Activated CD4-positive, alpha-beta T cell treated with anti-CD3 and anti-CD28 coated beads for 36 hours (primary cell): Measurements from ENCODE around the gene SPINK1. TPM values are rescaled to one million over a fixed set of nuclear protein-coding genes. Genes with fewer than 3 reads are reported as not detected.
"Not testable (repeated sequence)": the region's sequence is repeated elsewhere in the genome, so short reads cannot be mapped to it uniquely, and the experiment has no call there.

Experiments
- ATAC-seq: fragments of 200-7000 bp; cut with Tn5 transposase; one replicate; pipeline ENCODE4 v1.10.0; 2021; ENCODE audit warnings: mild to moderate bottlenecking, moderate library complexity
- CTCF ChIA-PET: fragments of 350-600 bp; sonication (Branson Sonifier 250); formaldehyde crosslinking; loops from one replicate; lab custom pipeline; 2021; ENCODE audit warnings: antibody characterized with exemption; lab: Charles Lee
- POLR2A ChIA-PET: fragments of 350-600 bp; sonication (Branson Sonifier 250); formaldehyde crosslinking; loops from one replicate; lab custom pipeline; 2021; ENCODE audit warnings: antibody characterized with exemption, inconsistent platforms; lab: Charles Lee
- DNase-seq: peaks from one replicate; pipeline ENCODE4 v3.0.0-alpha.2; 2020
- H3K27ac Mint-ChIP-seq: one replicate; pipeline ENCODE4 v1.8.0; 2021; ENCODE audit warnings: mixed read lengths
- H3K27me3 Mint-ChIP-seq: one replicate; pipeline ENCODE4 v1.8.0; 2021; ENCODE audit warnings: mixed read lengths
- H3K36me3 Mint-ChIP-seq: one replicate; pipeline ENCODE4 v1.8.0; 2021; ENCODE audit warnings: low read depth, mixed read lengths
- H3K4me1 Mint-ChIP-seq: one replicate; pipeline ENCODE4 v1.8.0; 2021; ENCODE audit warnings: mixed read lengths
- H3K4me3 Mint-ChIP-seq: one replicate; pipeline ENCODE4 v1.8.0; 2021; ENCODE audit warnings: mild to moderate bottlenecking, moderate library complexity, mixed read lengths
- H3K9me3 Mint-ChIP-seq: one replicate; pipeline ENCODE4 v1.8.0; 2021; ENCODE audit warnings: low read depth, mixed read lengths
- intact Hi-C, 2 experiments: fragments of 100-400 bp; cut with DNase I in 1 of 2; cut with micrococcal nuclease in 1 of 2; formaldehyde crosslinking; loops; one replicate each; pipeline versions ENCODE4 v1.14.2 to v1.15.1; 2022 to 2024; cut with DNase I, micrococcal nuclease
- total RNA-seq, 2 experiments: library from RNA; stranded (reverse); gene quantifications; one replicate each; pipeline ENCODE4 v1.2.3, GENCODE V29; 2021

The SPINK1 gene
- total RNA-seq, 2 experiments from 2014 or later: not detected

- DNase-seq (no peak), ATAC-seq (no peak)
- Mint-ChIP-seq H3K9me3 (no peaks in the 10 kb centered on the region), H3K4me3 (no peak overlapping the region), H3K4me1 (no peaks in the 10 kb centered on the region), H3K27ac (no peak overlapping the region), H3K36me3 (no peaks in the 10 kb centered on the region), H3K27me3 (peaks cover 7% of the 10 kb centered on the region)
- ChIA-PET CTCF (interaction anchor here (1.4 kb wide), 1 partner anchor 199 kb away, joined by 6 read pairs; no protein-coding TSS in a partner anchor), POLR2A (no interaction called here)
- intact Hi-C loops: no loop called here
Observed at GRCh38 chr5:147826361-147826760, 5.1 kb downstream of the SPINK1 start.

- Mint-ChIP-seq H3K4me1 (no peaks in the 10 kb centered on the region), H3K27ac (no peak overlapping the region)
- peak; percentile 80 for ATAC-seq
Observed at GRCh38 chr5:147822686-147823491, 8.6 kb downstream of the SPINK1 start.

GRCh38 chr5:147822222-147822621 is 9.2 kb downstream of the SPINK1 start:
- H3K36me3 Mint-ChIP-seq, H3K27me3 Mint-ChIP-seq, H3K4me1 Mint-ChIP-seq, DNase-seq, H3K9me3 Mint-ChIP-seq, H3K27ac Mint-ChIP-seq, H3K4me3 Mint-ChIP-seq, ATAC-seq, POLR2A ChIA-PET: not testable (repeated sequence)
- intact Hi-C loops: loop anchor here (1.0 to 5.0 kb wide), 3 partner anchors 194 to 370 kb away; no protein-coding TSS in a partner anchor
- CTCF ChIA-PET: interaction anchor here (0.6 to 4.4 kb wide), 10 partner anchors 8 to 197 kb away, joined by 3 to 108 read pairs (median 5); no protein-coding TSS in a partner anchor

More at GRCh38 chr5:147822686-147823491, 8.6 kb downstream of the SPINK1 start:
- CTCF ChIA-PET: interaction anchor here (0.6 to 4.4 kb wide), 13 partner anchors 9 to 207 kb away, joined by 3 to 108 read pairs (median 4); no protein-coding TSS in a partner anchor
- intact Hi-C loops: loop anchor here (1.0 to 5.0 kb wide), 3 partner anchors 195 to 371 kb away; no protein-coding TSS in a partner anchor
- H3K9me3 Mint-ChIP-seq: no peaks in the 10 kb centered on the region
- POLR2A ChIA-PET: no interaction called here
- DNase-seq: peak; percentile 56
- H3K4me3 Mint-ChIP-seq: no peak overlapping the region
- no peaks in the 10 kb centered on the region for H3K36me3 Mint-ChIP-seq
- peaks cover 2% of the 10 kb centered on the region for H3K27me3 Mint-ChIP-seq

- no peaks in the 10 kb centered on the region for H3K4me1 Mint-ChIP-seq
- CTCF ChIA-PET: interaction anchor here (1.7 to 4.4 kb wide), 2 partner anchors 181 to 192 kb away, joined by 13 to 108 read pairs; no protein-coding TSS in a partner anchor
- no peak for ATAC-seq
- DNase-seq: no peak
- intact Hi-C loops: loop anchor here (1.0 to 5.0 kb wide), 3 partner anchors 193 to 369 kb away; no protein-coding TSS in a partner anchor
- H3K27ac Mint-ChIP-seq: no peak overlapping the region
- no peaks in the 10 kb centered on the region for H3K9me3 Mint-ChIP-seq
- H3K27me3 Mint-ChIP-seq: no peaks in the 10 kb centered on the region
- no peak overlapping the region for H3K4me3 Mint-ChIP-seq
- H3K36me3 Mint-ChIP-seq: no peaks in the 10 kb centered on the region
- POLR2A ChIA-PET: no interaction called here
Observed at GRCh38 chr5:147821766-147822165, 9.7 kb downstream of the SPINK1 start.

- DNase-seq (no peak), ATAC-seq (no peak)
- Mint-ChIP-seq H3K9me3 (no peaks in the 10 kb centered on the region), H3K4me1 (no peaks in the 10 kb centered on the region), H3K27ac (no peak overlapping the region), H3K27me3 (no peaks in the 10 kb centered on the region), H3K36me3 (no peaks in the 10 kb centered on the region), H3K4me3 (no peak overlapping the region)
- ChIA-PET POLR2A (no interaction called here), CTCF (interaction anchor here (1.1 to 2.5 kb wide), 4 partner anchors 9 to 192 kb away, joined by 3 to 19 read pairs (median 3); no protein-coding TSS in a partner anchor)
- intact Hi-C loops: no loop called here
Observed at GRCh38 chr5:147819261-147819770, 12.2 kb downstream of the SPINK1 start.

GRCh38 chr5:147818290-147818689 is 13.2 kb downstream of the SPINK1 start:
- Mint-ChIP-seq H3K4me3 (no peak overlapping the region), H3K4me1 (no peaks in the 10 kb centered on the region), H3K27ac (no peak overlapping the region), H3K36me3 (no peaks in the 10 kb centered on the region), H3K27me3 (no peaks in the 10 kb centered on the region), H3K9me3 (no peaks in the 10 kb centered on the region)
- CTCF ChIA-PET: interaction anchor here (1.1 to 2.5 kb wide), 2 partner anchors 8 to 190 kb away, joined by 3 to 19 read pairs; no protein-coding TSS in a partner anchor
- intact Hi-C loops: no loop called here
- POLR2A ChIA-PET: interaction anchor here (0.6 kb wide), 1 partner anchor 191 kb away, joined by 4 read pairs; no protein-coding TSS in a partner anchor
- ATAC-seq (no peak), DNase-seq (no peak)

GRCh38 chr5:147813696-147814095 is 17.8 kb downstream of the SPINK1 start:
- H3K27ac Mint-ChIP-seq: no peak overlapping the region
- intact Hi-C loops: no loop called here
- H3K36me3 Mint-ChIP-seq: no peaks in the 10 kb centered on the region
- no peak overlapping the region for H3K4me3 Mint-ChIP-seq
- DNase-seq (no peak), ATAC-seq (no peak)
- no peaks in the 10 kb centered on the region for H3K9me3 Mint-ChIP-seq
- no peaks in the 10 kb centered on the region for H3K4me1 Mint-ChIP-seq
- H3K27me3 Mint-ChIP-seq: no peaks in the 10 kb centered on the region
- ChIA-PET CTCF (interaction anchor here (1.0 kb wide), 1 partner anchor 9 kb away, joined by 5 read pairs; no protein-coding TSS in a partner anchor), POLR2A (no interaction called here)

GRCh38 chr5:147809830-147810666 is 21.4 kb downstream of the SPINK1 start:
- no peak overlapping the region for H3K4me3 Mint-ChIP-seq
- CTCF ChIA-PET: interaction anchor here (1.1 kb wide), 1 partner anchor 9 kb away, joined by 3 read pairs; no protein-coding TSS in a partner anchor
- no peaks in the 10 kb centered on the region for H3K4me1 Mint-ChIP-seq
- no peaks in the 10 kb centered on the region for H3K27me3 Mint-ChIP-seq
- no peaks in the 10 kb centered on the region for H3K9me3 Mint-ChIP-seq
- no peaks in the 10 kb centered on the region for H3K36me3 Mint-ChIP-seq
- ATAC-seq (no peak), DNase-seq (no peak)
- POLR2A ChIA-PET: no interaction called here
- no peak overlapping the region for H3K27ac Mint-ChIP-seq
- intact Hi-C loops: no loop called here

GRCh38 chr5:147805030-147805454 is 26.4 kb downstream of the SPINK1 start:
- intact Hi-C loops: no loop called here
- ChIA-PET POLR2A (no interaction called here), CTCF (interaction anchor here (0.5 to 1.6 kb wide), 3 partner anchors 18 to 335 kb away, joined by 3 to 5 read pairs (median 5); no protein-coding TSS in a partner anchor)
- H3K4me3 Mint-ChIP-seq: no peak overlapping the region
- no peak overlapping the region for H3K27ac Mint-ChIP-seq
- peak; percentile 10 for DNase-seq
- ATAC-seq: no peak
- peaks cover 2% of the 10 kb centered on the region for H3K27me3 Mint-ChIP-seq
- no peaks in the 10 kb centered on the region for H3K36me3 Mint-ChIP-seq
- H3K9me3 Mint-ChIP-seq: no peaks in the 10 kb centered on the region
- H3K4me1 Mint-ChIP-seq: no peaks in the 10 kb centered on the region

- Mint-ChIP-seq H3K27ac (no peak overlapping the region), H3K4me1 (no peaks in the 10 kb centered on the region), H3K36me3 (no peaks in the 10 kb centered on the region), H3K9me3 (no peaks in the 10 kb centered on the region), H3K27me3 (peaks cover 2% of the 10 kb centered on the region), H3K4me3 (no peak overlapping the region)
- CTCF ChIA-PET: interaction anchor here (0.5 to 0.6 kb wide), 2 partner anchors 44 to 187 kb away, joined by 3 read pairs; no protein-coding TSS in a partner anchor
- ATAC-seq (no peak), DNase-seq (no peak)
- intact Hi-C loops: no loop called here
- POLR2A ChIA-PET: no interaction called here
Observed at GRCh38 chr5:147804334-147804733, 27.1 kb downstream of the SPINK1 start.
